K562 (cell line): Measurements from ENCODE around the gene ATP6V1G2. TPM values are rescaled to one million over a fixed set of nuclear protein-coding genes. Genes with fewer than 3 reads are reported as not detected.

Source experiments
- ATAC-seq: fragments of 200-7000 bp; cut with Tn5 transposase; 3 replicates; pipeline ENCODE4 v1.9.1; 2020; ENCODE audit warnings: moderate library complexity
- BruUV-seq: library from RNA; stranded (reverse); fragments of 400-500 nt; replicated peaks from 2 replicates; lab custom pipeline; 2021; lab: Mats Ljungman, UMichigan
- CTCF ChIA-PET: fragments of 300-600 bp; formaldehyde crosslinking; extraction: SDS; loops from one replicate; lab custom pipeline; 2021; ENCODE audit warnings: low intra/inter-chr PET ratio; lab: Yijun Ruan, JAX
- POLR2A ChIA-PET: fragments of 300-600, 350-650 bp; sonication (Branson Sonifier 250); formaldehyde crosslinking; extraction: SDS; loops from one replicate; lab custom pipeline; 2021; ENCODE audit warnings: antibody characterized with exemption, inconsistent platforms; lab: Yijun Ruan, JAX
- DNase-seq, 4 experiments: peaks; one replicate each; pipeline versions ENCODE4 v3.0.0 to v3.0.0-alpha.2; 2011 to 2018; ENCODE audit warnings: low spot score in 3 of 4, mixed read lengths in 3 of 4; ENCODE audit errors: extremely low read depth in 1 of 4
- FAIRE-seq: peaks from 2 replicates; lab custom pipeline; 2011; peaks lifted over from hg19 to GRCh38; lab: Jason Lieb, UNC
- H2AFZ ChIP-seq: 2 replicates; pipeline ENCODE4 v1.6.0; 2011; ENCODE audit warnings: low read depth, low read length, control low read depth, inconsistent platforms
- H3K27ac ChIP-seq: fragments of 200-600 bp; 3 replicates; pipeline ENCODE4 v1.8.0; 2011; ENCODE audit warnings: low read depth, mild to moderate bottlenecking, control low read depth, inconsistent platforms, low read length, moderate library complexity, mixed read lengths; ENCODE audit errors: extremely low read depth
- H3K27me3 ChIP-seq, 2 experiments: fragments of 300-600 bp in 1 of 2; 2 replicates in 1 of 2; 3 replicates in 1 of 2; pipeline versions ENCODE4 v1.6.0 to v1.8.0; 2011; ENCODE audit warnings: inconsistent platforms in 2 of 2, low read length in 2 of 2, mild to moderate bottlenecking in 1 of 2, mixed read lengths in 1 of 2, moderate library complexity in 1 of 2; ENCODE audit not compliant: control insufficient read depth in 2 of 2, insufficient read depth in 2 of 2
- H3K36me3 ChIP-seq: fragments of 300-600 bp; 3 replicates; pipeline ENCODE4 v1.8.0; 2011; ENCODE audit warnings: mild to moderate bottlenecking, low read length, inconsistent platforms; ENCODE audit not compliant: control insufficient read depth, insufficient read depth
- H3K4me1 ChIP-seq, 2 experiments: fragments of 200-600 bp in 1 of 2; replicated peaks in 1 of 2; 2 replicates in 1 of 2; 3 replicates in 1 of 2; pipeline versions ENCODE4 v1.5.1 to v1.8.0; 2011; ENCODE audit warnings: inconsistent platforms in 2 of 2, low read length in 2 of 2, mild to moderate bottlenecking in 1 of 2, mixed read lengths in 1 of 2, moderate library complexity in 1 of 2; ENCODE audit not compliant: control insufficient read depth in 2 of 2, insufficient read depth in 2 of 2
- H3K4me2 ChIP-seq: 2 replicates; pipeline ENCODE4 v1.6.1; 2011; ENCODE audit warnings: low read length, control low read depth, inconsistent platforms, mixed read lengths; ENCODE audit not compliant: insufficient read depth
- H3K4me3 ChIP-seq: fragments of 200-600 bp; sonication (generic), shearing (Covaris generic); 2 replicates; pipeline ENCODE4 v1.5.1; 2016; ENCODE audit warnings: control low read depth, inconsistent platforms
- H3K79me2 ChIP-seq: fragments of 200-600 bp; 3 replicates; pipeline ENCODE4 v1.8.0; 2011; ENCODE audit warnings: low read length, inconsistent platforms; ENCODE audit not compliant: control insufficient read depth, insufficient read depth
- H3K9ac ChIP-seq, 2 experiments: 2 replicates each; pipeline versions ENCODE4 v1.6.0 to v1.6.1; 2011; ENCODE audit warnings: low read depth in 2 of 2, low read length in 2 of 2, control low read depth in 1 of 2, inconsistent platforms in 1 of 2, mild to moderate bottlenecking in 1 of 2, mixed read lengths in 1 of 2; ENCODE audit not compliant: insufficient read depth in 1 of 2
- H3K9me1 ChIP-seq: one replicate; pipeline ENCODE4 v1.6.0; 2011; ENCODE audit warnings: inconsistent platforms, mild to moderate bottlenecking, low read length, moderate library complexity; ENCODE audit not compliant: control insufficient read depth, insufficient read depth
- H3K9me3 ChIP-seq: replicated peaks from 2 replicates; pipeline ENCODE4 v1.5.1; 2011; ENCODE audit warnings: low read depth, low read length, inconsistent platforms; ENCODE audit not compliant: control insufficient read depth, insufficient read depth
- H4K20me1 ChIP-seq: replicated peaks from 2 replicates; pipeline ENCODE4 v1.6.1; 2011; ENCODE audit warnings: low read length, inconsistent platforms, mixed read lengths; ENCODE audit not compliant: control insufficient read depth, insufficient read depth
- CREB1 ChIP-seq, 2 experiments: sonication (generic) in 1 of 2; formaldehyde crosslinking in 1 of 2; IDR thresholded peaks; 2 replicates each; pipeline versions ENCODE4 v1.6.1 to v1.8.0; 2012 to 2022; ENCODE audit warnings: inconsistent platforms in 1 of 2, mild to moderate bottlenecking in 1 of 2, missing genetic modification reagents in 1 of 2, moderate library complexity in 1 of 2
- CREM ChIP-seq: IDR thresholded peaks from 2 replicates; pipeline ENCODE4 v1.6.1; 2014; ENCODE audit warnings: antibody characterized with exemption, low read depth
- HCFC1 ChIP-seq: IDR thresholded peaks from 2 replicates; pipeline ENCODE4 v1.6.1; 2012; ENCODE audit warnings: low read depth, low read length, improper control_type of control experiment
- KLF16 ChIP-seq: IDR thresholded peaks from 2 replicates; pipeline ENCODE4 v1.6.1; 2016; ENCODE audit warnings: antibody characterized with exemption
- MAFG ChIP-seq: fragments of 450-650 bp; conservative IDR thresholded peaks from 2 replicates; pipeline ENCODE4 v1.6.1; 2016; ENCODE audit warnings: missing genetic modification characterization, missing compliant biosample characterization
- NFE2 ChIP-seq: IDR thresholded peaks from 2 replicates; pipeline ENCODE4 v1.6.1; 2014; ENCODE audit warnings: antibody characterized with exemption, low read depth
- PHB ChIP-seq: fragments of 250-450 bp; sonication (Bioruptor Pico); IDR thresholded peaks from 2 replicates; pipeline ENCODE4 v1.5.0; 2021
- RFX5 ChIP-seq: IDR thresholded peaks from 2 replicates; pipeline ENCODE4 v1.6.1; 2011; ENCODE audit warnings: low read depth, mild to moderate bottlenecking, improper control_type of control experiment, low read length
- TRIM24 ChIP-seq, 2 experiments: fragments of 450-650 bp; IDR thresholded peaks; 2 replicates each; pipeline ENCODE4 v1.6.1; 2016
- ZNF280B ChIP-seq: fragments of 250-450 bp; sonication (Bioruptor Pico); IDR thresholded peaks from 2 replicates; pipeline ENCODE4 v1.5.1; 2021; ENCODE audit warnings: mild to moderate bottlenecking
- ZNF398 ChIP-seq: fragments of 250-450 bp; sonication (Bioruptor Pico); IDR thresholded peaks from 2 replicates; pipeline ENCODE4 v1.8.0; 2021; ENCODE audit warnings: moderate library complexity, mild to moderate bottlenecking, inconsistent platforms
- ZNF639 ChIP-seq, 2 experiments: fragments of 200-800 bp in 1 of 2; sonication (Bioruptor generic) in 1 of 2; sonication (generic) in 1 of 2; formaldehyde crosslinking in 1 of 2; IDR thresholded peaks in 1 of 2; conservative IDR thresholded peaks in 1 of 2; 2 replicates each; pipeline versions ENCODE4 v1.5.0 to v1.6.1; 2016 to 2020; ENCODE audit warnings: missing compliant biosample characterization in 1 of 2, missing genetic modification characterization in 1 of 2, missing genetic modification reagents in 1 of 2
- ZNF644 ChIP-seq: fragments of 200-800 bp; sonication (Bioruptor generic); IDR thresholded peaks from 2 replicates; pipeline ENCODE4 v1.6.1; 2016; ENCODE audit warnings: low read depth, missing genetic modification characterization, missing compliant biosample characterization
- WGBS: fragments of 100-300 bp; shearing (Covaris generic); methylation state at CpG from one replicate; pipeline ENCODE4 v1.1.6; 2016; ENCODE audit warnings: low coverage, mixed read lengths; ENCODE audit not compliant: insufficient coverage; ENCODE audit errors: missing lambda C conversion rate; 5-methylcytosine and 5-hydroxymethylcytosine counted together
- in situ Hi-C: fragments of 300-500 bp; cut with MboI; formaldehyde crosslinking; loops from 4 replicates; pipeline ENCODE4 v1.15.0; 2018; ENCODE audit warnings: inconsistent platforms, mixed read lengths
- intact Hi-C: fragments of 100-400 bp; cut with micrococcal nuclease; formaldehyde crosslinking; loops from 2 replicates; pipeline ENCODE4 v1.14.2; 2022
- polyA plus RNA-seq, 8 experiments: library from polyadenylated mRNA; depleted of rRNA in 4 of 8; stranded (reverse) in 5 of 8; unstranded in 3 of 8; fragments of >200 nt; fragmentation: Nextera tagmentation in 2 of 8; fragmentation: Illumina TruSeq in 1 of 8; extraction: Ambion mirVana in 2 of 8; extraction: Trizol in 1 of 8; gene quantifications; 2 replicates each; pipeline versions ENCODE4 v1.2.1 to v1.2.3, GENCODE V29; 2011 to 2014; ENCODE audit warnings: inconsistent platforms in 1 of 8, missing spikeins in 1 of 8
- total RNA-seq, 7 experiments: library from RNA; depleted of rRNA in 6 of 7; stranded (reverse); fragments of >200 nt in 6 of 7; fragmentation: Illumina TruSeq in 2 of 7; extraction: Trizol in 2 of 7; gene quantifications; 2 replicates each; pipeline versions ENCODE4 v1.2.1 to v1.2.3, GENCODE V29; 2011 to 2021; ENCODE audit warnings: low replicate concordance in 1 of 7

The ATP6V1G2 gene
- total and polyA plus RNA-seq, 9 of the 15 experiments (the other 6 are each of a cell fraction or from before 2014, with no cell fraction given), result 0.14 to 1.5 (median 0.33) TPM

- TF ChIP-seq ZNF280B (no peak), CREM (no peak), NFE2 (no peak), RFX5 (no peak), KLF16 (no peak)
- TF ChIP-seq, all 486 proteins: peak for 0
These were observed 25.9 kb upstream of the ATP6V1G2 start, which contains the start of gene LTA (continued) for GRCh38 chr6:31572041-31572911.

- Histone ChIP-seq H3K27ac (no peak overlapping the region), H3K79me2 (no peaks in the 10 kb centered on the region), H3K9me1 (no peaks in the 10 kb centered on the region), H3K4me3 (no peak overlapping the region), H4K20me1 (no peaks in the 10 kb centered on the region), H3K36me3 (no peaks in the 10 kb centered on the region), H3K9ac (no peak overlapping the region), H3K4me2 (no peak overlapping the region), H3K4me1 (peaks cover 0 to 15% of the 10 kb centered on the region in 2 experiments; a peak in 2 of 5 replicates), H2AFZ (no peak overlapping the region), H3K9me3 (no peaks in the 10 kb centered on the region), H3K27me3 (no peaks in the 10 kb centered on the region)
- POLR2A ChIA-PET, result interaction anchor here (0.7 to 2.6 kb wide), 7 partner anchors 10 to 237 kb away, joined by 3 to 9 read pairs (median 4); partner anchors contain the start of genes DDX39B, LSM2, LST1 and NCR3
- in situ Hi-C loops (no loop called here), intact Hi-C loops (no loop called here)
- BruUV-seq, result no TSS peak
- DNase-seq, result no peak
- CTCF ChIA-PET, result no interaction called here
- FAIRE-seq, result peak; percentile 37
- 6% methylated on average over 1 of the region's 1 CpG for WGBS
- no peak for ATAC-seq
- no peak for TF ChIP-seq TRIM24 (IDR thresholded peaks at IDR 0.05)
- no peak for TF ChIP-seq ZNF644
- TF ChIP-seq ZNF398 (CRISPR knock-in tag), result no peak
- no peak for TF ChIP-seq HCFC1
- no peak for TF ChIP-seq PHB (CRISPR knock-in tag)
- no peak for TF ChIP-seq CREB1 (IDR thresholded peaks at IDR 0.05)
- TF ChIP-seq CREB1 (CRISPR knock-in tag; IDR thresholded peaks at IDR 0.05), result no peak
- no peak for TF ChIP-seq ZNF639 (CRISPR knock-in tag; conservative IDR thresholded peaks at IDR 0.05 in 1 of 2, IDR thresholded peaks at IDR 0.05 in 1 of 2)
- no peak for TF ChIP-seq MAFG (tag)
These were observed 23.6 kb upstream of the ATP6V1G2 start for GRCh38 chr6:31569861-31570536.
